ENCODE measurements around the gene FALEC.

- TF ChIP-seq YY1 (IDR thresholded peaks at IDR 0.05; ENCODE audit: insufficient read depth, insufficient read length) (no peak), ZNF274 (IDR thresholded peaks at IDR 0.05; ENCODE audit: low read depth, low read length) (no peak)
These were observed 48.6 kb upstream of the FALEC start for GRCh38 chr1:150466964-150467363.
